ENCODE data around the gene ANKS1A.

ANKS1A gene

DNA sequence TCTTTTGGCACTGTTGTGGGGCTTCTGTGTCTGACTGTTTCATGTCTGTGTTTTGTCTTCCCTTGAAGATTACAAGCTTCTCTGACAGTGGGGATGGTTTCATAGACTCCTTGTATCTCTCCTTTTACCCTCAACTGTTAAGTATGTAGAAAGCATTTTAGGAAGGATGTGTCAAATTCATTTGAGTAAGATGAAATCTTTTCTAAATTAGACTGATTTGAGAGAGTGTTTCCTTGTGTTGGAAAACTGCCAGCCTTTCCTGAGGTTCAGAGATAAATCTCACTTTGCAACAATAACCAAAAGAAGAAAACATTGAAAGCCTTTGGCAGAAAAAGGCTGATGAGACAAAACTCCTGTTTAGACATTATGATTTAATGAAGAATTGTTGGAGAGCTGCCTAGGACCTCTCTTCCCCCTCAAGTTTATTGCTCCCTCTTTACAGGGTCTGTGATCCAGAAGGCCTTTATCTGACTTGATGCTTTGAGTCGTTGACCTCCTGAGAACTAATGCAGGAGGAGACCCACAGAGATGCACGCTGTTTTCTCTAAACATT is 68.3 kb downstream of the ANKS1A start:
- no peak for DNase-seq (ENCODE audit: low read depth in 2 of 2)

GRCh38 chr6:34958734-34959133 is 69.7 kb downstream of the ANKS1A start:
- no peak for DNase-seq (ENCODE audit: low read depth in 2 of 2)

DNA sequence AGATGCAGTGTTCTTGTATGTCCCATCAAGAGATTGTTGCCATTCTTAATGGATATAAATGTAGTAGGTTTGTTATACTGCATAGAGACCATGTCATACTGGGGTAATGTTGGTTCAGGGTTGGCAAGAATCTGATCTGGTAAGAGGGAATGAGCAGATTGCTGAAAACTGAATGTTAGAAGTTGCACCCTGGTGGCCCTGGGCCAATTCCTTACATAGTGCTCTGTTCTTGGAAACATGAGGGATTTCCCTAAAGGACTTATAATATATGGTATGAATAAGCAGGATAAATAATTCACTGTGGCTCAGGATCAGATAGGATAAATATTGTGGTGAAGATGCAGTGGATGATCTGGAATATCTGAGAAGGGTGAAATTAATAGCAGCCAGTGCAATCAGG is 70.2 kb downstream of the ANKS1A start:
- no peak for DNase-seq (ENCODE audit: low read depth in 2 of 2)

DNA sequence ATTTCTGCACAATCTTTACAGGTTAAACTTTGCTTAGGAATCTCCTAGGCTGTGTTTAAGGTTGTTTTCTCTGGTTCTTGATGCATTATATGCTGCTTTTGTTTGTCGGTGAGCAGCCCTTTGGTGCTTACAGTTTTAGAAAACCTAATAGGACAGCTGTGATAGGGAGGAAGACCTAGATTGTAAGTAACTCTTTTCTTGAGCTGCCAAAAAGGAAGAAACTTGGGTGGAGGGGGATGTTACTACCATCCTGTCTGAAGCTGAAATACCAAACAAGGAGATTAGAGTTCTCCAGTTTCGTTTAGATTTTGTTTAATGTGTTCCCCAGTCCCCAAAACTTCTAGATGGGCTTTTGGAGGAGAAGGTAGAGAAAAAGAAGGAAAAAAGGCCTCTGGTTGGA is 72.0 kb downstream of the ANKS1A start:
- DNase-seq (ENCODE audit: low read depth in 2 of 2) = no peak

DNA sequence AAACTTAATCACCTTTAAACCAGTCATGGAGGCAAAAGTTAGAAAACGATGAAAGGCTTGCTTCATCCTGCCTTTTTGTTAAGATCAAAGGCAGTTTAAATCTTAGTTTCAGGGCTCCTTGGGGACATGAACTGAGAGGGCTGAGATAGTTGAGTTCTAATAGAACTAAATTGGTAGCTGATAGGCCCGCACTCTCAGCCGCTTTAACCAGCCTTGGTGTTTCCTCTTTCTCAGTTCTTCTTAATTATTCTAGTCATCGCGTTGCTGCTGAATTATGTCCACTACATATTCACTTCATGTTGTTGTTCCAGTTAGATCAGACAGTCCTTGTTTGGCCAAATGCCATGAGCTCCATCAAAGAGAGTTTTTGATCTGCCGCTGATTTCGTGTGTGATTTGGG is 72.5 kb downstream of the ANKS1A start:
- DNase-seq (ENCODE audit: low read depth in 2 of 2) = no peak

DNA sequence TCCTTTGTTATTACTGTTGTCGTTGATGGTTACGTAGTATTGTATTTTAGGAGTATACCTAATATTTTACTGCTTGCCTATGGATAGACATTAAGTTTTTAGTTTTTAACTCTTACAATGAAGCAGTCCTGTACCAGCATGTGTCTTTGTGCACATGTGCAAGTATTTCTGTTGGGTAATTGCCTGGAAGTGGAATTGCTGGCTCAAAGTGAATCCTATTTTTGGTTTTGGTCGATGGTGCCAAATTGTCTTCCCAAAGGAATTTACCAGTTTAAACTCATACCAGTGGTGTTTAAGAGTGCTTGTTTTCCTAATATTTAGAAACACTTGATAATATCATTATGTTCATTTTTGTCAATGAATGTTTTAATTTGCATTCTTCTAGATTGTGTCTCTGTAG is 75.5 kb downstream of the ANKS1A start:
- no peak for DNase-seq (ENCODE audit: low read depth in 2 of 2)

GRCh38 chr6:34967461-34967860 is 78.4 kb downstream of the ANKS1A start:
- no peak for DNase-seq (ENCODE audit: low read depth in 2 of 2)

DNA sequence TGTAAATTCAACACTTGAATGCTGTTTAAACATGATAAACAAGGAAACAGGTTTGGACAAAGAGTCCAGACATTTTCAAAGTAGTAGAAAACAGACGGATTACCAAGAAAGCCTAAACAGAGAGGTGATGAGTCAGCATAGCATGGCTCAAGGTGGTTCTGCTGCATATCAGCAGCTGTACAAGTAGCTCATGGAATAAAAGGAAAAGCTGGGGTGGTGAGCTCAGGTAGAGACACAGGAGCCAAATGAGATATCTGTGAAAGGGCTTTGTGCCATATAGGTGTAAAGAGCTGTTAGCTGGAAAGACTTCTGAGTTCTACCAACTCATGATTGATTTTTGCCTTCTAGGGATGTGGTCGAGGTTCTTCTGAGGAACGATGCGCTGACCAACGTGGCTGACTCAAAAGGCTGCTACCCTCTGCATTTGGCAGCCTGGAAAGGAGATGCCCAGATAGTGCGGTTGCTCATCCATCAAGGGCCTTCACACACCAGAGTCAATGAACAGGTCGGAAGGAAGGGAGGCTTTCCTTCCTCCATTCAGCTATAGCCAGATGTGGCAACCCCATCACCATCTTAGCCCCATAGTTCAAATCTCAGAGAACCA is 80.7 kb downstream of the ANKS1A start:
- DNase-seq (ENCODE audit: low read depth in 2 of 2) = no peak

- DNase-seq (ENCODE audit: low read depth in 2 of 2) = no peak
Measured at GRCh38 chr6:34970488-34970887, 81.4 kb downstream of the ANKS1A start.

DNA sequence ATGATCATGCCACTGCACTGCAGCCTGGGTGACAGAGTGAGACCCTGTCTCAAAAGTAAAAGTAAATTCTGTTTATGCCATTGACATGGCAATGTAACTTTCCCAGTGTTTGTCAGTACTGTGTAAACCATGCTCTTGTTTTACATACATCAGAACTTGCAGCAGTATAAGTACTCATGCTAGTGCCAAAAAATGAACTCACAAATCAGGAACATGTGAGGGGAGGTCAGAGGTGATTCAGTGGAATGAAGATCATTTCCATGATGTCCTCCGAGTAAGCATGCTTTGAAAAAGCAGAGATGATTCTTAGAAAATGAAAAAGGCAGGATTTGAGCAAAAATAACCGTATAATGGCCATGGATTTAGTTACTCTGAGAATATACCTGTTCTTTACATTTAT is 81.9 kb downstream of the ANKS1A start:
- DNase-seq (ENCODE audit: low read depth in 2 of 2) = no peak

- no peak for DNase-seq (ENCODE audit: low read depth in 2 of 2)
Measured at GRCh38 chr6:34973547-34974248, 84.6 kb downstream of the ANKS1A start.

GRCh38 chr6:34974249-34974642 is 85.2 kb downstream of the ANKS1A start:
- no peak for DNase-seq (ENCODE audit: low read depth in 2 of 2)

- no peak for DNase-seq (ENCODE audit: low read depth in 2 of 2)
Measured at GRCh38 chr6:34976239-34976638, 87.2 kb downstream of the ANKS1A start.

- no peak for DNase-seq (ENCODE audit: low read depth in 2 of 2)
Measured at GRCh38 chr6:34979218-34979617, 90.2 kb downstream of the ANKS1A start.

DNA sequence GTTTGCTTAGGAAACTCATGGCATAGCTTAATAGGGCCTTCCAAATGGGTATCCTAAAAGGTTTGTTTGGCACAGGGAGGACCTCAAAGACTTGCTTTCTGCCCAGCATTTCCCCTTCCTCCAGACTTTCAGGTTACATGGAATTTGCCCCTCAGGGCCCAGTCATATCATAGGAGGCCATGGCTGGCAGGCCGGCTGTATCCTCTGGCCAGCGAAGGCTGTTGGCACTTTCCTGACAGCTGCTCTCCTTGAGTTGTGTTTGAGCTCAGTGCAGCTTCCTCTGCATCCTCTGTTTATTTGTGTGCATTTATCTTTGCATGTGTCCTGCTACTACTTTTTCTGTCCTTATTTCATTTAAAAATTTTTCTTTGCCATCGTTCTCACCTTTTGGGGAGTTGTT is 90.9 kb downstream of the ANKS1A start:
- no peak for DNase-seq (ENCODE audit: low read depth in 2 of 2)

DNA sequence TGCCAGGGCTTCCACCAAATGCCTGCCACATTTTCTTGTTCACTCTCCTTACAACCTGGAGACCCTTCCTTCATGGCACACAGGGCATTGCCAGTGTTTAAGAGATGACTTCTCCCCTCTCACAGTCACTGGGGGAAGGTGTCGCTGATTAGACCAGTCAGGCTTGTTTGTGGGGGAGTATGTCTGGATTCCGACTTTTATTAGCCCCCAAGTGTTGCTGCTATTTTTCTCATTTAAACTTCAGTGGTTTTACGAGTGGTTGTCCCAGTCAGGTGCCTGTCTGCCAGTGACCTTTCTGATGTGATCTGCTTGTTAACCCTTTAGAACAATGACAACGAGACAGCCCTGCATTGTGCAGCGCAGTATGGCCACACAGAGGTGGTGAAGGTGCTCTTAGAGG is 92.3 kb downstream of the ANKS1A start:
- no peak for DNase-seq (ENCODE audit: low read depth in 2 of 2)

GRCh38 chr6:34981951-34982350 is 92.9 kb downstream of the ANKS1A start:
- DNase-seq (ENCODE audit: low read depth in 2 of 2) = no peak

DNA sequence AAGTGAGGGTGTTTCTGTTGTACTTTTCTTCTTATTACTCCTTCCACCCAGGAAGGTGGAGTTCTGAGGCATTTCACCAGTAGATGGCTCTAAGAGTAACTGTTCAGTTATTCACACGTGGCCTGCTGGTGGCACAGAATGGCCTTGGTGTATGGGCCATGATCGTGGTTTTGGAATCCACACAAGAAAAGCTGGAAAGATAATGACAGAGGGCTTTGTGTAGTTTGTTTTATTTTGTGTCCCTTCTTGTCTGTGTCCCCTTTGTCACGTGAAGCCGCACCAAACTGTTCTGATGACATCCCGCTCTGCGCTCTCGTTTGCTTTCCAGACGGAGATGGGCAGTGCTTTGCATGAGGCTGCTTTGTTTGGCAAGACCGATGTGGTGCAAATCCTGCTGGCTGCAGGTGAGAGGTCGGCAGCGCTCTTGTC is 93.4 kb downstream of the ANKS1A start:
- DNase-seq (ENCODE audit: low read depth in 2 of 2) = no peak

GRCh38 chr6:34984416-34984815 is 95.4 kb downstream of the ANKS1A start:
- no peak for DNase-seq (ENCODE audit: low read depth in 2 of 2)

DNA sequence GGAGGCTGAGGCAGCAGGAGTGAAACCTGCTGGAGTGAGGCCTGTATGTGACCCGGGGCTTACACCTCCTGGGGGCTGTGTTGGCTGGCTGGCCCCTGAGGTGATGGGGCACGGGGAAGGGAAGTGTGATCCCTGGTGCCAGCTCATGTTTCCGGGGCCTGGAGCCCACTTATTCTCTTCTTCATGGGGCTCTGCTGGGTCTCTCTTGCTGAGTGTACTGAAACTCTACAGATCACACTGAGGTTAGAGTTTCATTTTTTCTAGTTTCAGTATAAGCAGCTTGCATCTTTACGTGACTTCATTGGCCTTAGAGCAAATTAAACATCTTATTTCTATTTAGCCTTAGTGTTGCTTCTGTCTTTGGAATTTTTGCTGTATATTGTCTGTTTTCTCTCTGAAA is 96.2 kb downstream of the ANKS1A start:
- no peak for DNase-seq (ENCODE audit: low read depth in 2 of 2)

- DNase-seq (ENCODE audit: low read depth in 2 of 2) = peak in 1 of 2 donors; percentile 5
Measured at GRCh38 chr6:34986845-34987246, 97.8 kb downstream of the ANKS1A start.

GRCh38 chr6:34987506-34987905 is 98.5 kb downstream of the ANKS1A start:
- DNase-seq (ENCODE audit: low read depth in 2 of 2) = no peak

DNA sequence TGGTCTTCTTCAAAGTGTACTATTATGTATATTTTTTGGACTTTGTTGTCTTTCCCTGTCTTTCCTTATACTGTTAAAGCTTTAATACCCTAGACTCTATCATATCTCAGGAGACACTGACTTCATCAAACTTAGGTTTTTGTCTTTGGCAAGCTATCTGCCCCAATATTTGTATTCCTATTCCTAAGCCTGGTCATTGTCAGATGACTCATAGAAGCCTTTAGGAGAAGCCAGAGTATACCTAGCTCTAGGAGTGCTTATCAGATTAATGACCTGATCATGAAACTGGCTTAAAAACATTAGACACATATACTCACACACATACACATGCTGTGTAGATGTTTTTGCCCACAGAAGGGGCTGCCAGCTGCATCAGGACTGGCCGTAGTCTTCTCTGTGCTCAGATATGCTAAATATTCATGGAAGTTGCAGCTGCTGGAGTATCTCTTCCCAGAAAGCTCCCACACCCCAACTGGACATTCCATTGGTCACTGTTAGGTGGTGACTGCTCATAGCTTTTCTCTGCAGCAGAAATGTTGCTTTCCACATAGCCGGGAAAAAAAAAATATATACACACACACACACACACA is 102.0 kb downstream of the ANKS1A start:
- DNase-seq (ENCODE audit: low read depth in 2 of 2) = no peak
